GM18519 (cell line): ENCODE data around the gene PTPRC.

Experiments
- ATAC-seq: cut with Tn5 transposase; IDR thresholded peaks from one replicate; pipeline ENCODE4 v1.9.1; 2021; ENCODE audit warnings: mild to moderate bottlenecking, moderate library complexity; ENCODE audit not compliant: unreplicated experiment, low FRiP score

Gene PTPRC

DNA sequence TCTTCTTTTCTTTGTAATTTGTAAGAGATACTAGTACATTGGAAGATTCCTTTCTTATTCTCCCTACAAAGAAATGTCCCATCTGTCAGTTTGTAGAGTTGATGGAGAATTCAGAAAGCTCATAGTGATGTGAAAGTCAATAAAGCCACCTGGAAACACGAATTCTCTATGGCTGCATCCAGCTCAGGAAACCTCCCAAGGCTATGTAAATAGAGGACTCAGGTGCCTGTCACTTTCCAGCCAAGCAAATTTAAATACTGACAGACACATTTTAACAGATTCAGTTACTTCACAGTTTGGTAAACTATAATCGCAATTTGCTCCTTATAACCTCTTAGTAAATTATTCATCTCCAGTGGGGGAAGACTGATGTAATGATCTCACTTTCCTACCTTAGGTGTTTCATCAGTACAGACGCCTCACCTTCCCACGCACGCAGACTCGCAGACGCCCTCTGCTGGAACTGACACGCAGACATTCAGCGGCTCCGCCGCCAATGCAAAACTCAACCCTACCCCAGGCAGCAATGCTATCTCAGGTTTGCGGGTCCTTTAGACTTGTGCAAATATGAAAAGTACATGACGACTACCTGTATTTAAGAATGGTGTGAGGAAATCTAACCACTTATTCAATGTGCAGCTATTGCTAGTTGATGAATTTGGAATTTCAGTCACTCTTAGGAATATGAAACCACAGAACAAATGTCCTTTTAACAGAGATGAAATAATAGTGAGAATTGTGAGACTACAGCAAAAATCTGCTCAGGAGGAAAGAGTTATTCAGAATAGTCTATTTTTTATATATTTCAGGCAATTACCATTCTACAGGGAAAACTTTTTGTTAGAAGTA is 60.6 kb downstream of the PTPRC start:
- ATAC-seq = no peak

- no peak for ATAC-seq
Observed at GRCh38 chr1:198700016-198700392, 61.2 kb downstream of the PTPRC start.

GRCh38 chr1:198700396-198700795 is 61.6 kb downstream of the PTPRC start:
- no peak for ATAC-seq

DNA sequence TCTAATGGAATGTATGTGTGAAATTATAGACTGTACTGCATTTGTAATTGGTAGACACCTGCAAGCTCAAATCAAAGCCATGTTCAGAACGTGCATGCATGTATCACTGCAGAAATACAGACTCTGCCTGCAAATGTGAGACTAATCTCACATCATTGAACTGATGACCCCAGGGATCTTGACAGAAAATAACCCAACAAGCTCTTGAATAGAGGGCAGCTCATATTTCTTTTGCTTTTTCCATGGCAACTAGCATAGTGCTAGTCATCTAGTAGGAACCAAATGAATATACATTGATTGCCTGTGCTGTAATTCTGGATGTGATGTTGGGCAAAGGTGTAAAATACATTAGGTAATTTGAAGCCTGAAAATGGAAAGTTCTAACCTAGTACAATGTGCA is 62.4 kb downstream of the PTPRC start:
- ATAC-seq = no peak

- ATAC-seq = no peak
Observed at GRCh38 chr1:198701766-198702539, 63.1 kb downstream of the PTPRC start.

DNA sequence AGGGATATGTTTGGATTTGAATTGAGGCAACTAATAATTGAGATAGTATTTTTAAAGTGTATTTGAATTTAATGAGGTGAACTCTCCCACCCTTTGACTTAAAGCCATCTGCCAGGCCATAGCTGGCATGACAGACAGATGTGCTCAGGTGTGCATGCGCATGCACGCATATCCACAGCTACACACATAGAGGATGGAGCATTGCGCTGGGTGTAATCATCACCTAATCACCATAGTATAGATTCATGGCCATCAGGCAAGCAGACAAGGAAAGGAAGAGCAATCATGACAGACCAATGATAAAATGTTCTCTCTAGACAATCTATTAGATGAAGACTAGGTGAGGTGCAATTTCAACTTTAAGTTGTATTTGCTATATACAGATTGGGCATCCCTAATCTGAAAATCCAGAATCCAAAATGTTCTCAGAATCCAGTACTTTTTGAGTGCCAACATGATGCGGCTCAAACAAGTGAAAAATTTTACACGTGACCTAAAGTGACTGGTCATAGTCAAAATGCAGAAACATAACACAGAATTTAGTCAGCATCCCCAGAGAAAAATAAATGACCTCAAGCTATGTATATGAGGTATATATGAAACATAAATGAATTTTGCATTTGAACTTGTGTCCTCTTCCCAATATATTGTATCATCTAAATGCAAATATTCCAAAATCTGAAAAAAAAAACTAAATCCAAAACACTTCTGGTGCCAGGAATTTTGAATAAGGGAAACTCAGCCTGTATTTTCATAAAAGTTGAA is 70.1 kb downstream of the PTPRC start:
- no peak for ATAC-seq

DNA sequence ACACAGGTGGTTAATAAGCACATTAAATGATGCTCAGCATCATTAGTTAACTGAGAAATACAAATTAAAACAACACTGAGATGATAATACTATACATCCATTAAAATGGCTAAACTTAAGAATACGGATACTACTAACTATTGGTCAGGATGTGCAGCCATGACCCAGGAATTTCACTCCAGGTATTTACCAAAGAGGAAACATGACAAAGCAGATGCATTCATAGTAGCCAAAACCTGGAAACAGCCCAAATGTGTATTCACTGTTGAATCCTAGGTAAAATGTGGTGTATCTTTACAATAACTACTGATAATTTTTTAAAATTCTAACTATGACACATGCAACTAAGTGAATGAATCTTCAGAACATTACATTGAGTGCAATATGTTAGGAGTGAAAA is 73.0 kb downstream of the PTPRC start:
- no peak for ATAC-seq

DNA sequence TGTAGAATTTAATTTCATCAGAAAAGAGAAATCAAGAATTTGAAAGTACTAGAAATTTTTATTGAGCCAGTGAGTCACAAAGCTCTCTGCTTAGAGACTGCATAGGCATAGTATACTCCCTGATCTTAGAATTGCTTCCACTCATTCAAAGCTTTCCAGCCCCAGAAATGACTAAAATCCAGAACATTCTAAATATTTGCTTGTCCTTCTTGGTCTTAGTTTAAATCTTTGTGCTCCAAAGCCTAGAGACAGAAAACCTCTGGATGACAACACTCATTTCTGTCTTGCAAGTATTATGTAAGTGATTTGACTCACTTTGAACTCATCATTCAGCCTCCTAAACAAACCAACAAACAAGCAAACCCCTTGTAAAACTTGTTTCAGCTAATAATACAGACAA is 74.2 kb downstream of the PTPRC start:
- ATAC-seq = no peak

DNA sequence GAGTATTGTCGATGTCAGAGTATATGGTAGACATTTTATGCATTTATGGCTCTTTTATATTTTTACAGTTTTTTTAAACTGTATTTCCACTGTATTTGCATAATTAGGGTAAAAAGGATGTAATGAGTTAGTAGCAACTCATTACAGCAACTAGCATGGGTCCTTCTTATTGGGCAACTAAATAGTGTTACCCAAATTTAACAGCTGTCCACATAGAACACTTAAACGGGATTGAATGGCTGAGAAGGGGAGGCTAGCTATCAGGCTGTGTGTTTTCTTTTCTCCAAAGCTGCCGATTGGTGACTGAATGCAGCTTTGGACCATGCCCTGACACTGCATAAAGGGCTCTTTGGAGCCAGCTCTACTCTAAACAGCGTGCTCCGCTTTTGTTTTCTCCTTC is 75.4 kb downstream of the PTPRC start:
- ATAC-seq = no peak

DNA sequence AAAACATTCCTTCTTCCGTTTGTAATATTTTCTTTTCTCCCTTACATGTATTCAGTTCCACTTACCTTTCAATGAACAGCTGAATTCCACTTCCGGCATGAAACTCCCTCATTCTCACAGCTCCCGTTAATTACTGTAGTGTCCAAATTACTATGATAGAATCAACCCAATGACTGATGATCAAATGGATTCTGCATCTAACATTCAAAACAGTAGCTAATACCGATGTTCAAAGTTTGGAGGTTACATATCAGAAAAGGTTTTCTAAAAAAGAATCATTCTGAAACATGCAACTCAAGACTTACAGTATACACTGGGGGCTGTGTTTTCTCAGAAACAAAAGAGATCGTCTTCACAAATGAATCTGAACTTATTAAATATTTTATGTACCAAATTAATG is 77.2 kb downstream of the PTPRC start:
- no peak for ATAC-seq

GRCh38 chr1:198717510-198717909 is 78.7 kb downstream of the PTPRC start:
- ATAC-seq = no peak

DNA sequence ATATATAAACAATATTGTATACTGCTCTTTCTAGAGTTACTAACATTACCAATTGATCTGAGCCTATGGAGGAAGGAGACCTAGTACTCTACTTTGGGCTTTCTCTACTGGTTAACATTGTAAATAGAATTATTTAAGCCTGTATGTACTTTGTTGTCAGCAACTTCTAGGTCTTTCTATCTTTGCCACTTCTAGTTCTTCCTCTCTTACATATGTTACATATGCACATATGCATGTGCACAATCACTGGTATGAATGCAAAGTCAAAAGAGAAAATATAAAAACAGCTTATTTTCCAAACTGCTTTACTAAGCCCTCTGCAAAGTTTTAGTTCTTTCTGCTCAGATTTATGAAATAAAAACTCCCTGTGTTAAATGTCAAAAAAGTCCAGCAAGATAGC is 84.3 kb downstream of the PTPRC start:
- ATAC-seq = no peak

DNA sequence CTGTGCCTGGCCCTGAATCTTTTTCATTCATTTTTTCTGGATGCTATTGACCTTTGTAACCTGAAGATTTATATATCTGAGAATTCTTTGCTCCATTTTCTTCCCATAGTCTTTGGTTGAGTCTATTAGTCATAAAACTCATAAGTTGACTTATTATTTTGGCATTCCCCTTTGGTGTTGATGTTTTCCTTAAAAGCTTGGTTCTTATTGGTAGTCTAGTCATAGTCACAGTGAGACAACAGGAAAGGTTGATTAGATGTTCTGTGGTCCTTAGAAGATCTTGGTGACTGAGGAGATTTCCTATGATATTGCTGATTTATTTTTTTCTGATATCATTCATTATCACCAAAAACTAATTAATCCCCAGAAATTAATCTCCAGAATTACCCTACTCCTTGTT is 86.2 kb downstream of the PTPRC start:
- ATAC-seq = no peak

DNA sequence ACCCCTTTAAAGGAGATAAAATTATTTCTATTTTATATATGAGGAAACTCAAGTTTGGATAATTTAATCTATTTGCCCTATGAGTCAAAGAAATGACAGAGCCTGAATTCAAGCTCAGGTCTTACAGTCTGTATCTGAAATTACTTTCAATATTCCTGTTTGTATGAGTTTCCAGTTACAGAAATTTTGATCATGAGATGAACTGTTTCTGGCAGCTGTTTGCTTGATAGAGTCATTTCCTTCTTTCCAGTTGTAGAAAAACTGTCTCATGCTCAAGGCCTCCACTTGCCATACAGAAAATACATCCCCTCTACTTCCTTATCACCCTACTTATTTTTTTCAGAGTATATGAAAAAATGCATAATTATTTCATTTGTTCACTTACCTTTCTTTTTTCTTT is 87.6 kb downstream of the PTPRC start:
- ATAC-seq = no peak

DNA sequence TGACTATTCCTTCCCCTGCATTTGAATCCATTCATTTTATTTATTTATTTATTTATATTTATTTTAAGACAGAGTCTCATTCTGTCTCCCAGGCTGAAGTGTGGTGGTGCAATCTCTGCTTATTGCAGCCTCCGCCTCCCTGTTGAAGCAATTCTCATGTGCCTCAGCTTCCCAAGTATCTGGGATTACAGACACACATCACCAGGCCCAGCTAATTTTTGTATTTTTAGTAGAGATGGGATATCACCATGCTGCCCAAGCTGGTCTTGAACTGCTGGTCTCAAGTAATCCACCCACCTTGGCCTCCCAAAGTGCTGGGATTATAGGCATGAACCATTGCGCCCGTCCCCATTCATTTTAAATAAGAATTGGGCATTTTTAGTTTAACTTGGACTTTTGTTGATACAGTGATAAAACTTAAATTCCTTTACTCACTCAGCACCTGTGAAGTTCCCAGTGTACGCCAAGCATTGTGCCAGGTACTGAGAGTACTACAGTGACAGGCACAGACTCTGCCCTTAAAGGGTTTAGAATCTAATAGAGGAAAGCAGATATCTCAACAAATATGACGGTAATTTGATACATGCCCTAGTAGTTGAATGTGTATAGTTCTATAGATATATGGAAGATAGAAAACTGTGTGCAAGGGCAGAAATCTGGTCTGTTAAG is 90.5 kb downstream of the PTPRC start:
- ATAC-seq = no peak

GRCh38 chr1:198730952-198731351 is 92.1 kb downstream of the PTPRC start:
- ATAC-seq = no peak

- peak; percentile 78 for ATAC-seq
Observed at GRCh38 chr1:198734323-198735008, 95.6 kb downstream of the PTPRC start.

GRCh38 chr1:198741744-198742143 is 102.9 kb downstream of the PTPRC start:
- no peak for ATAC-seq

- ATAC-seq = no peak
Observed at GRCh38 chr1:198747127-198747526, 108.3 kb downstream of the PTPRC start.

DNA sequence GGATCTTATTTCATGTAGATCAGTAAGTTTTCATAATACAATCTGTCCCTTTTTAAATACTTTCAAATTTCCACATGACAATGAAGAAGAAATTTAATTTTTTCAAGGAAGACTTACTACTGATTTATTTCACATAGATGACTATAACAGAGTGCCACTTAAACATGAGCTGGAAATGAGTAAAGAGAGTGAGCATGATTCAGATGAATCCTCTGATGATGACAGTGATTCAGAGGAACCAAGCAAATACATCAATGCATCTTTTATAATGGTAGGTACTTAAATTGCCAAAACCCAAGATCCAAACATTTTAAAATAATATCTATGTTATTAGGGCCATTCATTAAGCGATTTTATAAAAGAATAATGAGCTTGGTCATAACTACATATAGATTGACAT is 110.4 kb downstream of the PTPRC start:
- no peak for ATAC-seq
